Liver (tissue), 9 donors: Measurements from ENCODE around the gene APBA2. TPM values are rescaled to one million over a fixed set of nuclear protein-coding genes. Genes with fewer than 3 reads are reported as not detected.

ENCODE experiments used
- DNase-seq: peaks from one replicate; pipeline ENCODE4 v3.0.0-alpha.2; 2017; ENCODE audit warnings: low spot score
- H3K27ac ChIP-seq, 2 donors: one replicate each; pipeline ENCODE4 v1.7.0; 2013; ENCODE audit warnings: inconsistent platforms in 2 of 2, low read length in 2 of 2, control low read depth in 1 of 2, low read depth in 1 of 2, mild to moderate bottlenecking in 1 of 2
- H3K27me3 ChIP-seq, 4 donors: one replicate each; pipeline versions ENCODE4 v1.6.1 to v1.7.0; 2013; ENCODE audit warnings: low read length in 3 of 4, inconsistent platforms in 1 of 4, mild to moderate bottlenecking in 1 of 4, moderate library complexity in 1 of 4; ENCODE audit not compliant: control insufficient read depth in 4 of 4, insufficient read depth in 4 of 4
- H3K36me3 ChIP-seq, 4 donors: one replicate each; pipeline versions ENCODE4 v1.6.1 to v1.7.0; 2013; ENCODE audit warnings: low read length in 3 of 4, mild to moderate bottlenecking in 3 of 4, low read depth in 1 of 4, moderate library complexity in 1 of 4; ENCODE audit not compliant: control insufficient read depth in 4 of 4, insufficient read depth in 3 of 4
- H3K4me1 ChIP-seq, 4 donors: one replicate each; pipeline versions ENCODE4 v1.6.1 to v1.7.0; 2013; ENCODE audit warnings: low read length in 3 of 4, mild to moderate bottlenecking in 3 of 4, moderate library complexity in 1 of 4; ENCODE audit not compliant: control insufficient read depth in 4 of 4, insufficient read depth in 4 of 4
- H3K4me3 ChIP-seq, 3 donors: one replicate each; pipeline versions ENCODE4 v1.6.1 to v1.7.0; 2013; ENCODE audit warnings: low read length in 3 of 3, control low read depth in 1 of 3, low read depth in 1 of 3, mild to moderate bottlenecking in 1 of 3
- H3K9ac ChIP-seq, 2 donors: one replicate each; pipeline ENCODE4 v1.7.0; 2013; ENCODE audit warnings: low read length in 2 of 2, mild to moderate bottlenecking in 2 of 2, moderate library complexity in 2 of 2, control low read depth in 1 of 2, low read depth in 1 of 2
- H3K9me3 ChIP-seq, 4 donors: one replicate each; pipeline versions ENCODE4 v1.6.1 to v1.7.0; 2013; ENCODE audit warnings: low read length in 3 of 4; ENCODE audit not compliant: control insufficient read depth in 4 of 4
- EGR1 ChIP-seq, 2 donors: IDR thresholded peaks; 2 replicates each; pipeline ENCODE4 v1.6.1; 2016 to 2018; ENCODE audit warnings: antibody characterized with exemption in 2 of 2, low read depth in 2 of 2
- FOXA1 ChIP-seq: IDR thresholded peaks from 2 replicates; pipeline ENCODE4 v1.6.1; 2016; ENCODE audit warnings: antibody characterized with exemption
- FOXA2 ChIP-seq: IDR thresholded peaks from 2 replicates; pipeline ENCODE4 v1.6.1; 2016; ENCODE audit warnings: antibody characterized with exemption
- HNF4G ChIP-seq: IDR thresholded peaks from 2 replicates; pipeline ENCODE4 v1.6.1; 2016; ENCODE audit warnings: antibody characterized with exemption
- JUND ChIP-seq, 2 donors: IDR thresholded peaks; 2 replicates each; pipeline ENCODE4 v1.6.1; 2016; ENCODE audit warnings: antibody characterized with exemption in 2 of 2
- NR2F2 ChIP-seq: IDR thresholded peaks from 2 replicates; pipeline ENCODE4 v1.6.1; 2016; ENCODE audit warnings: antibody characterized with exemption
- RAD21 ChIP-seq, 2 donors: IDR thresholded peaks; 2 replicates each; pipeline ENCODE4 v1.6.1; 2016; ENCODE audit warnings: antibody characterized with exemption in 2 of 2, mild to moderate bottlenecking in 2 of 2
- RXRA ChIP-seq, 2 donors: IDR thresholded peaks; 2 replicates each; pipeline ENCODE4 v1.6.1; 2017 to 2018; ENCODE audit warnings: antibody characterized with exemption in 2 of 2, mild to moderate bottlenecking in 1 of 2
- SP1 ChIP-seq: IDR thresholded peaks from 2 replicates; pipeline ENCODE4 v1.6.1; 2018; ENCODE audit warnings: antibody characterized with exemption, mild to moderate bottlenecking
- TAF1 ChIP-seq: conservative IDR thresholded peaks from 2 replicates; pipeline ENCODE4 v1.6.1; 2016; ENCODE audit warnings: antibody characterized with exemption, mild to moderate bottlenecking
- YY1 ChIP-seq: IDR thresholded peaks from 2 replicates; pipeline ENCODE4 v1.6.1; 2016; ENCODE audit warnings: antibody characterized with exemption, mild to moderate bottlenecking
- ZBTB33 ChIP-seq: IDR thresholded peaks from 2 replicates; pipeline ENCODE4 v1.6.1; 2016; ENCODE audit warnings: antibody characterized with exemption
- WGBS: extraction: QIAGEN DNeasy Blood & Tissue Kit; methylation state at CpG from one replicate; pipeline ENCODE4 v1.1.7; 2013; 5-methylcytosine and 5-hydroxymethylcytosine counted together
- polyA plus RNA-seq, 2 donors: library from polyadenylated mRNA; stranded (reverse) in 1 of 2; unstranded in 1 of 2; fragments of 200-250 nt in 1 of 2; fragments of >200 nt in 1 of 2; fragmentation: Nextera tagmentation in 1 of 2; extraction: Ambion mirVana in 1 of 2; gene quantifications; one replicate each; pipeline versions ENCODE4 v1.2.1 to v1.2.3, GENCODE V29; 2013 to 2015
- total RNA-seq, 2 donors: library from RNA; depleted of rRNA; stranded (reverse); fragments of >200 nt; gene quantifications; one replicate each; pipeline ENCODE4 v1.2.3, GENCODE V29; 2014
- TF ChIP-seq, protein P1 (sequence below): IDR thresholded peaks from 2 replicates; pipeline ENCODE4 v1.6.1; 2016; ENCODE audit warnings: antibody characterized with exemption
- TF ChIP-seq, protein P2 (sequence below): IDR thresholded peaks from 2 replicates; pipeline ENCODE4 v1.6.1; 2016; ENCODE audit warnings: antibody characterized with exemption
- TF ChIP-seq, protein P3 (sequence below): IDR thresholded peaks from 2 replicates; pipeline ENCODE4 v1.6.1; 2016; ENCODE audit warnings: antibody characterized with exemption, mild to moderate bottlenecking
- TF ChIP-seq, protein P4 (sequence below): fragments of 150-350 bp; IDR thresholded peaks from 2 replicates; pipeline ENCODE4 v1.5.1; 2017; ENCODE audit warnings: improper control_type of control experiment, low read depth, low read length; ENCODE audit not compliant: missing input control
- donor health status: healthy.
- donor health status: healthy.
- donor health status: healthy.
- donor health status: healthy.
- donor health status: healthy.

APBA2 gene
- total and polyA plus RNA-seq, 4 donors, result 0.38 to 2.9 (median 1.7) TPM

DNA sequence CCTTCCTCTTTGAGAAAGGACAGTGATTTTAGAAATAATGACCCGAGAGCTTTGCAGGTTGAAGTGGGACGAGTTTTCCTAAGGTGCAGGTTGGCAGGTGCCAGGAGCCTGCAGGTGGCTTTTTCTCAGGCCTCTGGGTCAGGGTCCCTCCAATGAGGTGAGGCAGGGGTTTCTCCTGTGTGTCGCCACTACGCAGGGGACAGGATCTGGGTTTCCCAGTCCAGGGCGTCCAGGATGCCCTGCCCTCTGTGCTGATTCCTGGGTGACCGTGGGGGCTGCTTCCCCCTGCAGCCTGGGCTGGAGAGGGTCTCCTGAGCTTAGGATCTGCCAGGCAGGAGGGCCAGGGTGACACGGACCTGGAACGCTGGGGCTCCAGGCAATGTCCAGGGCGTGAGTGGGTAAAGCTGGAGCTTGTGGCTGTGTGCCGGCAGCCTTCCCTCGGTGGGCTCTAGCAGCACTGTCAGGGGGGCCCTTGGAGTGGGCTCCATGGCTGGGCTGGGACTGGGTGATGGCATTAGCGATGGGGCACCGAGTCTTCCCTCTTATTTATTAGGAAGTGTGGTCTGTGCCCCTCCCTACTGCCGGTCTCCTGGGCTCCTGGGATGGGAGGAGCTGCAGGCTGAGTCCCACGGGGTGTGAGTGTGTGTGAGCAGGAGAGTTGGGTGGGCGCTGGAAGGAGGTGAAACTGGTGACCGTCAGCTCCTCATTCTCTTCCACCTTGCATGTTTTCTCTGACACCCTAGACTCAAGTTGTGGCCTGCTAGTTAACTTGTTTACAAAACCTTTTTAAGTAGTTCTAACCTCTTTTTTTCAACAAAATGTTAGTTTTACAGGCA lies 1.8 kb downstream of the APBA2 start:
- WGBS, result 73% methylated on average over 17 of the region's 17 CpGs
- Histone ChIP-seq H3K27ac (no peak overlapping the region), H3K4me1 (peaks cover 2 to 8% (median 4%) of the 10 kb centered on the region in 4 donors), H3K27me3 (peaks cover 0 to 9% (median 0%) of the 10 kb centered on the region in 4 donors), H3K36me3 (no peaks in the 10 kb centered on the region), H3K4me3 (no peak overlapping the region), H3K9ac (no peak overlapping the region), H3K9me3 (no peaks in the 10 kb centered on the region)
- TF ChIP-seq, protein P1, sequence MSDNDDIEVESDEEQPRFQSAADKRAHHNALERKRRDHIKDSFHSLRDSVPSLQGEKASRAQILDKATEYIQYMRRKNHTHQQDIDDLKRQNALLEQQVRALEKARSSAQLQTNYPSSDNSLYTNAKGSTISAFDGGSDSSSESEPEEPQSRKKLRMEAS, result no peak
- TF ChIP-seq RAD21 (IDR thresholded peaks at IDR 0.05) (no peak), TAF1 (no peak), FOXA1 (no peak), HNF4G (no peak), RXRA (IDR thresholded peaks at IDR 0.05) (no peak), YY1 (no peak), JUND (IDR thresholded peaks at IDR 0.05) (no peak), FOXA2 (no peak), NR2F2 (no peak), SP1 (no peak)
- TF ChIP-seq, protein P2, sequence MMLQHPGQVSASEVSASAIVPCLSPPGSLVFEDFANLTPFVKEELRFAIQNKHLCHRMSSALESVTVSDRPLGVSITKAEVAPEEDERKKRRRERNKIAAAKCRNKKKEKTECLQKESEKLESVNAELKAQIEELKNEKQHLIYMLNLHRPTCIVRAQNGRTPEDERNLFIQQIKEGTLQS, result no peak
- TF ChIP-seq, protein P3, sequence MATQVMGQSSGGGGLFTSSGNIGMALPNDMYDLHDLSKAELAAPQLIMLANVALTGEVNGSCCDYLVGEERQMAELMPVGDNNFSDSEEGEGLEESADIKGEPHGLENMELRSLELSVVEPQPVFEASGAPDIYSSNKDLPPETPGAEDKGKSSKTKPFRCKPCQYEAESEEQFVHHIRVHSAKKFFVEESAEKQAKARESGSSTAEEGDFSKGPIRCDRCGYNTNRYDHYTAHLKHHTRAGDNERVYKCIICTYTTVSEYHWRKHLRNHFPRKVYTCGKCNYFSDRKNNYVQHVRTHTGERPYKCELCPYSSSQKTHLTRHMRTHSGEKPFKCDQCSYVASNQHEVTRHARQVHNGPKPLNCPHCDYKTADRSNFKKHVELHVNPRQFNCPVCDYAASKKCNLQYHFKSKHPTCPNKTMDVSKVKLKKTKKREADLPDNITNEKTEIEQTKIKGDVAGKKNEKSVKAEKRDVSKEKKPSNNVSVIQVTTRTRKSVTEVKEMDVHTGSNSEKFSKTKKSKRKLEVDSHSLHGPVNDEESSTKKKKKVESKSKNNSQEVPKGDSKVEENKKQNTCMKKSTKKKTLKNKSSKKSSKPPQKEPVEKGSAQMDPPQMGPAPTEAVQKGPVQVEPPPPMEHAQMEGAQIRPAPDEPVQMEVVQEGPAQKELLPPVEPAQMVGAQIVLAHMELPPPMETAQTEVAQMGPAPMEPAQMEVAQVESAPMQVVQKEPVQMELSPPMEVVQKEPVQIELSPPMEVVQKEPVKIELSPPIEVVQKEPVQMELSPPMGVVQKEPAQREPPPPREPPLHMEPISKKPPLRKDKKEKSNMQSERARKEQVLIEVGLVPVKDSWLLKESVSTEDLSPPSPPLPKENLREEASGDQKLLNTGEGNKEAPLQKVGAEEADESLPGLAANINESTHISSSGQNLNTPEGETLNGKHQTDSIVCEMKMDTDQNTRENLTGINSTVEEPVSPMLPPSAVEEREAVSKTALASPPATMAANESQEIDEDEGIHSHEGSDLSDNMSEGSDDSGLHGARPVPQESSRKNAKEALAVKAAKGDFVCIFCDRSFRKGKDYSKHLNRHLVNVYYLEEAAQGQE, result no peak
- no peak for DNase-seq

GRCh38 chr15:28888302-28888894 lies 2.6 kb downstream of the APBA2 start:
- TF ChIP-seq YY1 (no peak), EGR1 (IDR thresholded peaks at IDR 0.05; ENCODE audit: low read depth in 2 of 2) (no peak), HNF4G (no peak), RXRA (IDR thresholded peaks at IDR 0.05) (no peak), FOXA1 (no peak), JUND (IDR thresholded peaks at IDR 0.05) (no peak), FOXA2 (no peak), TAF1 (no peak), RAD21 (IDR thresholded peaks at IDR 0.05) (no peak), NR2F2 (no peak), ZBTB33 (no peak), SP1 (no peak)
- TF ChIP-seq, protein P2, result no peak
- TF ChIP-seq, protein P1, result no peak
- TF ChIP-seq, protein P4, sequence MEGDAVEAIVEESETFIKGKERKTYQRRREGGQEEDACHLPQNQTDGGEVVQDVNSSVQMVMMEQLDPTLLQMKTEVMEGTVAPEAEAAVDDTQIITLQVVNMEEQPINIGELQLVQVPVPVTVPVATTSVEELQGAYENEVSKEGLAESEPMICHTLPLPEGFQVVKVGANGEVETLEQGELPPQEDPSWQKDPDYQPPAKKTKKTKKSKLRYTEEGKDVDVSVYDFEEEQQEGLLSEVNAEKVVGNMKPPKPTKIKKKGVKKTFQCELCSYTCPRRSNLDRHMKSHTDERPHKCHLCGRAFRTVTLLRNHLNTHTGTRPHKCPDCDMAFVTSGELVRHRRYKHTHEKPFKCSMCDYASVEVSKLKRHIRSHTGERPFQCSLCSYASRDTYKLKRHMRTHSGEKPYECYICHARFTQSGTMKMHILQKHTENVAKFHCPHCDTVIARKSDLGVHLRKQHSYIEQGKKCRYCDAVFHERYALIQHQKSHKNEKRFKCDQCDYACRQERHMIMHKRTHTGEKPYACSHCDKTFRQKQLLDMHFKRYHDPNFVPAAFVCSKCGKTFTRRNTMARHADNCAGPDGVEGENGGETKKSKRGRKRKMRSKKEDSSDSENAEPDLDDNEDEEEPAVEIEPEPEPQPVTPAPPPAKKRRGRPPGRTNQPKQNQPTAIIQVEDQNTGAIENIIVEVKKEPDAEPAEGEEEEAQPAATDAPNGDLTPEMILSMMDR, result no peak
- TF ChIP-seq, protein P3, result no peak
- Histone ChIP-seq H3K27me3 (peaks cover 0 to 9% (median 0%) of the 10 kb centered on the region in 4 donors), H3K27ac (no peak overlapping the region), H3K9ac (no peak overlapping the region), H3K4me3 (no peak overlapping the region), H3K36me3 (no peaks in the 10 kb centered on the region), H3K4me1 (peaks cover 2 to 8% (median 4%) of the 10 kb centered on the region in 4 donors), H3K9me3 (no peaks in the 10 kb centered on the region)
- WGBS, result 89% methylated on average over 18 of the region's 18 CpGs
- DNase-seq, result no peak
